ENCODE measurements around the gene THRAP3. TPM values are rescaled to one million over a fixed set of nuclear protein-coding genes. Genes with fewer than 3 reads are reported as not detected.

Gene THRAP3
- total RNA-seq, 4 donors from 2014 or later = 90.3 to 116 (median 104) TPM

- intact Hi-C loops (cut with DNase I) = no loop called here
- no peaks in the 10 kb centered on the region for H3K27me3 ChIP-seq
- peaks cover 36 to 90% (median 82%) of the 10 kb centered on the region in 4 donors for H3K36me3 ChIP-seq
- H3K4me3 ChIP-seq = no peak overlapping the region
- no peak for DNase-seq (ENCODE audit: extremely low spot score)
- peaks cover 24 to 41% (median 37%) of the 10 kb centered on the region in 4 donors for H3K4me1 ChIP-seq
- no peaks in the 10 kb centered on the region for H3K9me3 ChIP-seq
- H3K27ac ChIP-seq (replicated peaks in 1 of 4) = no peak overlapping the region
- WGBS = 88% methylated on average over 11 of the region's 11 CpGs
- TF ChIP-seq, protein P1, sequence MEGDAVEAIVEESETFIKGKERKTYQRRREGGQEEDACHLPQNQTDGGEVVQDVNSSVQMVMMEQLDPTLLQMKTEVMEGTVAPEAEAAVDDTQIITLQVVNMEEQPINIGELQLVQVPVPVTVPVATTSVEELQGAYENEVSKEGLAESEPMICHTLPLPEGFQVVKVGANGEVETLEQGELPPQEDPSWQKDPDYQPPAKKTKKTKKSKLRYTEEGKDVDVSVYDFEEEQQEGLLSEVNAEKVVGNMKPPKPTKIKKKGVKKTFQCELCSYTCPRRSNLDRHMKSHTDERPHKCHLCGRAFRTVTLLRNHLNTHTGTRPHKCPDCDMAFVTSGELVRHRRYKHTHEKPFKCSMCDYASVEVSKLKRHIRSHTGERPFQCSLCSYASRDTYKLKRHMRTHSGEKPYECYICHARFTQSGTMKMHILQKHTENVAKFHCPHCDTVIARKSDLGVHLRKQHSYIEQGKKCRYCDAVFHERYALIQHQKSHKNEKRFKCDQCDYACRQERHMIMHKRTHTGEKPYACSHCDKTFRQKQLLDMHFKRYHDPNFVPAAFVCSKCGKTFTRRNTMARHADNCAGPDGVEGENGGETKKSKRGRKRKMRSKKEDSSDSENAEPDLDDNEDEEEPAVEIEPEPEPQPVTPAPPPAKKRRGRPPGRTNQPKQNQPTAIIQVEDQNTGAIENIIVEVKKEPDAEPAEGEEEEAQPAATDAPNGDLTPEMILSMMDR (IDR thresholded peaks at IDR 0.05) = no peak
- no peak for TF ChIP-seq POLR2AphosphoS5 (IDR thresholded peaks at IDR 0.05)
- TF ChIP-seq EP300 (IDR thresholded peaks at IDR 0.05) = no peak
- TF ChIP-seq POLR2A (IDR thresholded peaks at IDR 0.05; ENCODE audit: low read depth) = no peak
These were observed 130.2 kb downstream of the THRAP3 start for GRCh38 chr1:36354486-36354885.

Small RNA genes within 50 kb of the gene (small RNA-seq; reads per million reads assigned to genes)
- 0 reads per million in 3 donors for gene RN7SL131P
- gene UBE2V2P4 = 0 reads per million in 3 donors

Other genes with a start within 250 kb of the THRAP3 start
- gene TEKT2, start 140.3 kb upstream of the THRAP3 start, total RNA-seq = under 1 TPM in 1 of 4 donors, not detected in 3; 0.83 TPM
- gene ADPRS, start 135.6 kb upstream of the THRAP3 start, total RNA-seq = 10 to 100 TPM; 23.3 to 45.8 (median 40.8) TPM
- 10 to 100 TPM; 20.7 to 57.4 (median 34.7) TPM for gene COL8A2, start 99.2 kb upstream of the THRAP3 start, total RNA-seq
- gene TRAPPC3, start 75.0 kb upstream of the THRAP3 start, total RNA-seq = 100 to 1,000 TPM in 3 of 4 donors, 10 to 100 TPM in 1; 97.9 to 164 (median 122) TPM
- gene MAP7D1, start 68.3 kb upstream of the THRAP3 start, total RNA-seq = 100 to 1,000 TPM; 162 to 263 (median 225) TPM
- 1 to 10 TPM in 2 of 4 donors, under 1 TPM in 2; 0.26 to 2.0 (median 1.1) TPM for gene SH3D21, start 81.9 kb downstream of the THRAP3 start, total RNA-seq
- gene EVA1B, start 99.2 kb downstream of the THRAP3 start, total RNA-seq = 100 to 1,000 TPM in 2 of 4 donors, 10 to 100 TPM in 2; 45.1 to 129 (median 79.5) TPM
- 100 to 1,000 TPM in 1 of 4 donors, 10 to 100 TPM in 3; 67.7 to 103 (median 80.2) TPM for gene STK40, start 161.5 kb downstream of the THRAP3 start, total RNA-seq
- 10 to 100 TPM; 42.2 to 64.5 (median 59.5) TPM for gene LSM10, start 173.5 kb downstream of the THRAP3 start, total RNA-seq
- 10 to 100 TPM in 2 of 4 donors, 1 to 10 TPM in 2; 8.2 to 10.8 (median 9.6) TPM for gene OSCP1, start 226.0 kb downstream of the THRAP3 start, total RNA-seq
- 100 to 1,000 TPM in 1 of 4 donors, 10 to 100 TPM in 3; 64.8 to 109 (median 86.8) TPM for gene MRPS15, start 239.9 kb downstream of the THRAP3 start, total RNA-seq

All from esophagus muscularis mucosa (tissue), 4 donors.